ENCODE results near the gene PRKG1.

The PRKG1 gene

GRCh38 chr10:52119507-52119906 lies 1045.2 kb downstream of the PRKG1 start:
- H3K4me3 ChIP-seq (ENCODE audit: low read depth, low read length) = no peak overlapping the region
- TF ChIP-seq, protein P1, sequence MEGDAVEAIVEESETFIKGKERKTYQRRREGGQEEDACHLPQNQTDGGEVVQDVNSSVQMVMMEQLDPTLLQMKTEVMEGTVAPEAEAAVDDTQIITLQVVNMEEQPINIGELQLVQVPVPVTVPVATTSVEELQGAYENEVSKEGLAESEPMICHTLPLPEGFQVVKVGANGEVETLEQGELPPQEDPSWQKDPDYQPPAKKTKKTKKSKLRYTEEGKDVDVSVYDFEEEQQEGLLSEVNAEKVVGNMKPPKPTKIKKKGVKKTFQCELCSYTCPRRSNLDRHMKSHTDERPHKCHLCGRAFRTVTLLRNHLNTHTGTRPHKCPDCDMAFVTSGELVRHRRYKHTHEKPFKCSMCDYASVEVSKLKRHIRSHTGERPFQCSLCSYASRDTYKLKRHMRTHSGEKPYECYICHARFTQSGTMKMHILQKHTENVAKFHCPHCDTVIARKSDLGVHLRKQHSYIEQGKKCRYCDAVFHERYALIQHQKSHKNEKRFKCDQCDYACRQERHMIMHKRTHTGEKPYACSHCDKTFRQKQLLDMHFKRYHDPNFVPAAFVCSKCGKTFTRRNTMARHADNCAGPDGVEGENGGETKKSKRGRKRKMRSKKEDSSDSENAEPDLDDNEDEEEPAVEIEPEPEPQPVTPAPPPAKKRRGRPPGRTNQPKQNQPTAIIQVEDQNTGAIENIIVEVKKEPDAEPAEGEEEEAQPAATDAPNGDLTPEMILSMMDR (IDR thresholded peaks at IDR 0.05; ENCODE audit: borderline replicate concordance, insufficient read depth, low read depth, low read length) = no peak

- TF ChIP-seq, protein P1 (IDR thresholded peaks at IDR 0.05; ENCODE audit: borderline replicate concordance, insufficient read depth, low read depth, low read length) = no peak
- no peak overlapping the region for H3K4me3 ChIP-seq (ENCODE audit: low read depth, low read length)
Measured at GRCh38 chr10:52121688-52122087, 1047.4 kb downstream of the PRKG1 start.

DNA sequence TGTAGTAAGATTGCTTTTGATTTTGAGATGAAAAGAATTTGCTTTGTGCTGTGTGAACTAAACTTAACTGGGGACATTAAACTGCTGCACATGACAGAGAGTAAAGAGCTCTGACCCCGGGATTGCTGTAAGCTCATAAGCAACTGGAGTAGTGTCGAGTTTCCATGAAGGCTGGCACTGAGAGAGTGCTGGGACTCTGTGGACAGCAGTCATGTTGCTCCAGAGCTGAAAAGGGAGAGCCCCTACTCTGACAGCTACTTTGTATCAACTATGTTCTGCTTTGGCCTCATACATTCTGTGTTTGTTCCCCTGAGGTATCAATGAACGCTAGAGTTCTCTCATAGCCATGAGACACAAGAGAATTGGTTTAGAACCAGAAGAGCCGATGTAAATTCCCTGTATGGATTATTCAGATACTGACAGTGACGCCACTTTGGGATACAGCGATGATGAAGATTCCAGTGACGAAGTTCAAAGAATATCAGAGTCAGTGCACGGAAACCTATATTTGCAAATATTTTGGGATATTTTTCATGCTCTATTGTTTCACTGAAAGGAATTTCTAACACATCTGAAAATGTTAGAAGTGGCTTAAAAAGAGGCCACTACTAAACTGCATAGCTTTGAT lies 1053.9 kb downstream of the PRKG1 start:
- TF ChIP-seq, protein P1 (IDR thresholded peaks at IDR 0.05; ENCODE audit: borderline replicate concordance, insufficient read depth, low read depth, low read length) = no peak
- H3K4me3 ChIP-seq (ENCODE audit: low read depth, low read length) = no peak overlapping the region

DNA sequence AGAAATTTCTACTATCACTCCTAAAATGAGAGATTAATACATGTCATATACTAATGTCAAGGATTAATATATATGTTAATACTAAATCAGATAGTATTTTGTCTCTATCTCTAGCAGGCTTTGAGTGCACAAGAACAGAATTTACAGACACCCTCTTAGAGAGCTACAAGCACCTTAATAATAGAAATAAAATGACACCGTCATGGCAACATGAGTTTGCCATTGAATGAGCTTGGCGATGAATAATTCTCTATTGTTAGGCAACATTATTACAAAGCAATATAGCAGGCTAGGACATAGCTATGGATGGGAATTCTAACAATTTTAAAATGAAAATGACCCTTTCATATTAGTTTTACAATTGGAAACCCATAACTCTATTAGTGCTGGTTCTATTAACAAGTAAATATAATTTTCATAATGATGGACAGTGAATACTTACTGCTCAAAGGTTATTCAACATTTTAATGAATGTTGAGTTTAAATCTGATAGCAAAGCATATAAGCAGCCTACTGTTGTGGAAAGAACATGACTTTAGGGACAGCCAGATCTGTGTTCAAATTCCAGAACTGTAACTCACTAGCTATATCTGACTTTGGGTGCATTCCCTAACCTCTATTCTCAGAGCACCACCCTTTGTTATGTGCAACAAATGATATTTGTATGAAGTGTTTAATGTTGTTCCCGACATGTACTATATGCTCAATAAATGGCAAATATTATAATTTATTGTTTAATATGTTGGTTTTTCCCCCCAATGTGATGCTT lies 1055.3 kb downstream of the PRKG1 start:
- H3K4me3 ChIP-seq (ENCODE audit: low read depth, low read length) = no peak overlapping the region
- TF ChIP-seq, protein P1 (IDR thresholded peaks at IDR 0.05; ENCODE audit: borderline replicate concordance, insufficient read depth, low read depth, low read length) = no peak

- TF ChIP-seq, protein P1 (IDR thresholded peaks at IDR 0.05; ENCODE audit: borderline replicate concordance, insufficient read depth, low read depth, low read length) = no peak
- H3K4me3 ChIP-seq (ENCODE audit: low read depth, low read length) = no peak overlapping the region
Measured at GRCh38 chr10:52135101-52135500, 1060.8 kb downstream of the PRKG1 start.

DNA sequence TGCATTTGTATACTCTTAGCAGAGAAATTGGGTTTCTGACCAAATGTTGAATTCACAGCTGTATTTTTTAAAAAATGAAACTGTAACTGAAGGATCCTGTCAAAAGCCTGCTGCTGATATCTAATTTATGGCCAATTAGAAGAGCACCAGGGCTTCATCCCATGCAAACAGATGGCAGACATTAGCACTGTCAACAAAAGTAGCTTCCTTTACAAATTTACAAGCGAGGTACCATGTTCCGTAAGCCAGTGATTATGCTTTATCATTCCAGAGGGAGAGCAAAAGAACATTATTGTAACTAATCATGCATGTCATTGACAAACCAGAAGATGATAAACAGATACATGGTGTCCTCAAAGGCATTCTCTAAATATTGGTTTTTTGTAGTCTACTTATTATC lies 1062.6 kb downstream of the PRKG1 start:
- TF ChIP-seq, protein P1 (IDR thresholded peaks at IDR 0.05; ENCODE audit: borderline replicate concordance, insufficient read depth, low read depth, low read length) = no peak
- no peak overlapping the region for H3K4me3 ChIP-seq (ENCODE audit: low read depth, low read length)

- TF ChIP-seq, protein P1 (IDR thresholded peaks at IDR 0.05; ENCODE audit: borderline replicate concordance, insufficient read depth, low read depth, low read length) = no peak
Measured at GRCh38 chr10:52143338-52143737, 1069.1 kb downstream of the PRKG1 start.

More at GRCh38 chr10:52143338-52143737, 1069.1 kb downstream of the PRKG1 start:
- no peak overlapping the region for H3K4me3 ChIP-seq (ENCODE audit: low read depth, low read length)
